ENCODE measurements around the gene GAA.
"Not testable (repeated sequence)": the region's sequence is repeated elsewhere in the genome, so short reads cannot be mapped to it uniquely, and the experiment has no call there.

Gene GAA

GRCh38 chr17:80151333-80151732 lies 50.0 kb downstream of the GAA start:
- no peak for DNase-seq

GRCh38 chr17:80152081-80152702 lies 50.8 kb downstream of the GAA start:
- no peak for DNase-seq

- DNase-seq: no peak
Measured at GRCh38 chr17:80153004-80153403, 51.6 kb downstream of the GAA start.

DNA sequence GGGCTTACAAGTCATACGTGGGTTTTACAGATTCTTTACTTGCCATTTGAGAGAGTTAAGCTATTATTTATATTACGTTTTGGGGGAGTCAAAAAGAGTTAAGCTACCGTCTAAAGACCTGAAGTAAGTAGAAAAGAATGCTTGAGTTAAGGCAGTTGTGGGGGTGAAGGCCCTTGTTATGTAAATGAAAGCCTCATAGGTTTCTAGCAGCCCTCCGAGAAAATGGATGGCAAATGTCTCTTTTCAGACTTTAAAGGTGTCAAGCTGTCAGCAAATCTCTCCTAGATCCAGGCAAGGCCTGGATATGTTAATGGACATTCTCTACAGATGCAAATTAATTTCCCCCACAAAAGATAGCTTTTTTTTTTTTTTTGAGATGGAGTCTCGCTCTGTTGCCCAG lies 52.8 kb downstream of the GAA start:
- DNase-seq: no peak

DNA sequence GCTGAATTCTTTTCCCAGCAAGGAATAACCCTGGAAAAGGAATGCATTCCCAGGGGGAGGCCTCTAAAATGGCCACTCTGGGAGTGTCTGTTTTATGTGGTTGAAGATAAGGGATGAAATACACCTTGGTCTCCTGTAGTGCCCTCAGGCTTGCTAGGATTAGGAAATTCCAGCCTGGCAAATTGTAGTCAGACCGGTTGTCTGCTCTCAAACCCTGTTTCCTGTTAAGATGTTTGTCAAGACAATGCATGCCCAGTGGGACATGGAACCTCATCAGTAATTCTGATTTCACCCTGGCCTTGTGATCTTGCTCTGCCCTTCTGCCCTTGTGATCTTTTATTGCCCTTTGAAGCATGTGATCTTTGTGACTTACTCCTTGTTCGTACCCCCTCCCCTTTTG lies 54.2 kb downstream of the GAA start:
- not testable (repeated sequence) for DNase-seq

- no peak for DNase-seq
Measured at GRCh38 chr17:80158846-80159245, 57.5 kb downstream of the GAA start.

DNA sequence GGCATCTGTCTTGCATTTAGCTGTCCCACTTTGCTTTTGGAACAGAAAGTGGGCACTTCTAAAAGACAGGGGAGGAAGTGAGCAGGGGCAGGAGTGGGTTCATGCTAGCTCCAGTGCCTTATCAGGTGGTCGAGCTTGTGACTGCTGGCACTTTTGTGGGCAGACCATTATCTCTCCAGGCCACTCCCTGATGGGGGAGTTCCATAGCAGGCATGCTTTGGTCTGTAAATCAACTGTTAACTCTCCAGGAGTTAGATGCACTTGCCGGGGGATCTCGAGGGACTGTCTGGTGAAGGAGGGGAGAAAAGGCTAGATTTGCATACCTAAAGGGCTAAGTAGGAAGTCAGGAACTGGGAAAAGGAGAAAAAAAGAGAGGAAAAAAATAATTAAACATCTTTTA lies 59.2 kb downstream of the GAA start:
- no peak for DNase-seq

- DNase-seq: no peak
Measured at GRCh38 chr17:80163336-80163735, 62.0 kb downstream of the GAA start.

GRCh38 chr17:80164185-80164584 lies 62.8 kb downstream of the GAA start:
- no peak for DNase-seq

DNA sequence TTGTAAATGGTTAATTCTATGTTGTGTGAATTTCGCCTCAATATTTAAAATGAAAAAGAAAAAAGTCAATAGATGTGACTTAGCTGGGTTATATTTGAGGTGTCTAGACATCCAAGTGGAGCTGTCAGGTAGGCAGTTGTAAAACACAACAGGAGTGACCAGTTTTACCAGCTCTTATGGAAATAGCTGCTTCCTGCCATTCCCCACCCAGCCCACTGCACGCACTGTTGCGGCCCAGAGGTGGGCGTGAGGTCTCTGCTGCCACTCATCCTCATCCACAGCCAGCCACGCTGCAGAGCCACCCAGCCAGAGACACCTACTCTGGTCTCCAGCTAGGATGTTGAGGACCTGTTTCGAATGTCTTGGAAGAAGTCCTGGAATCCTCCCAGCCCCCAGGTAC lies 65.1 kb downstream of the GAA start:
- peak; percentile 46 for DNase-seq

DNA sequence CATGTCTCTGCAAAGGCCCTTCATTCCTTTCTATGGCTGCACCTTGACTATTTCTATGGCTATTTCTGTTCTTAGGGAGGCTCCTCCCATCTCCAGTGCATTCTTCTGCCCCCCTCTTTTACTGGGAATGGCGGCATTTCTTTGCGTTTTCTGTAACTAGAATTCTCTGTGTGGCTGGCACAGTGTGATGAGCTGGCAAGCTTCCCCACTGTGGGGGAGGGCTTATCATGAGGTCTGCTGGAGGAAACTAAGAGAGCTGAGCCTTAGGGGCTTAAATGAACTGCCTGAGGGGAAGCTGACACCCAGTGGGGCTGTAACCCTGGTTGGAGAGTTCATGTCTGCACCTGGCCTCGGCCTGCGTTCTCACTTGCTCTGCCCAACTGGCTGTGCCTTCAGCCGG lies 67.0 kb downstream of the GAA start:
- no peak for DNase-seq

DNA sequence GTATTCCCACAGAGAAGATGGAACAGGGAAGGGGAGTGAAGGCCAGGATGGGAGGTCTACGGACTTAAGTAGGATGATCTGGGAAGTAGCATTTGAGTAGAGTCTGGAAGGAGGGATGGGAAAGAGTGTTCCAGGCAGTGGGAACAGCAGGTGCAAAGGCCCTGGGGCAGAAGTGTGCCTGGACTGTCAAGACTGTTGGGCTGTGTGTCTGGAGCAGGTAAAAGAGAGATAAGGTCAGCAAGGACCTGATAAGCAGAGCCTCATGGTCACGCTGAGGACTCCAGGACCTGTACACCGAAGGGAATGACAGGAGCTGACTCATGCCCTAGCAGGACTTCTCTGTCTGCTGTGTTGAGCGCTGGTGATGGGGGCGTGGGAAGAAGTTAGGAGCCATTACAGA lies 67.7 kb downstream of the GAA start:
- DNase-seq: no peak
